ENCODE data around the gene NRXN3.

Gene NRXN3

DNA sequence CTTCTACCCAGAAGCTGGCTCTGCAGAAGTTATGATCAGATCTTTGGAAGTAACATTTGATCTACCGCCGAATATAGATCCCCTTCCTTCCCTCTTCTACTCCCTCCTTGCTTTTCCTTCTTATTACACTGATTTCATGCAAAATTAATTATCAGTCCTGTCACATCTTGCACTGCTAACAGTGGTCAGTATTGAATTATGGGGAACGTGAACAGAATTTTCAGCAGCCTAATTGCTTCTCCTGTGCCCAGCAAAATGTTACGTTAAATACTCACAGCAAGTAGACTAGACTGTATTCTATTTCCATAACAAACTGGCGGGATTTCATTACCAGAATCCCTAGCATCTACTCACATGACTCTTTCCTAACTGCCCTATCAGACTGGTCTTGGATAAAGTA lies 1444.3 kb downstream of the NRXN3 start:
- H3K4me3 ChIP-seq (ENCODE audit: low read depth, low read length): no peak overlapping the region
- TF ChIP-seq, protein P1, sequence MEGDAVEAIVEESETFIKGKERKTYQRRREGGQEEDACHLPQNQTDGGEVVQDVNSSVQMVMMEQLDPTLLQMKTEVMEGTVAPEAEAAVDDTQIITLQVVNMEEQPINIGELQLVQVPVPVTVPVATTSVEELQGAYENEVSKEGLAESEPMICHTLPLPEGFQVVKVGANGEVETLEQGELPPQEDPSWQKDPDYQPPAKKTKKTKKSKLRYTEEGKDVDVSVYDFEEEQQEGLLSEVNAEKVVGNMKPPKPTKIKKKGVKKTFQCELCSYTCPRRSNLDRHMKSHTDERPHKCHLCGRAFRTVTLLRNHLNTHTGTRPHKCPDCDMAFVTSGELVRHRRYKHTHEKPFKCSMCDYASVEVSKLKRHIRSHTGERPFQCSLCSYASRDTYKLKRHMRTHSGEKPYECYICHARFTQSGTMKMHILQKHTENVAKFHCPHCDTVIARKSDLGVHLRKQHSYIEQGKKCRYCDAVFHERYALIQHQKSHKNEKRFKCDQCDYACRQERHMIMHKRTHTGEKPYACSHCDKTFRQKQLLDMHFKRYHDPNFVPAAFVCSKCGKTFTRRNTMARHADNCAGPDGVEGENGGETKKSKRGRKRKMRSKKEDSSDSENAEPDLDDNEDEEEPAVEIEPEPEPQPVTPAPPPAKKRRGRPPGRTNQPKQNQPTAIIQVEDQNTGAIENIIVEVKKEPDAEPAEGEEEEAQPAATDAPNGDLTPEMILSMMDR (IDR thresholded peaks at IDR 0.05; ENCODE audit: borderline replicate concordance, insufficient read depth, low read depth, low read length): no peak

DNA sequence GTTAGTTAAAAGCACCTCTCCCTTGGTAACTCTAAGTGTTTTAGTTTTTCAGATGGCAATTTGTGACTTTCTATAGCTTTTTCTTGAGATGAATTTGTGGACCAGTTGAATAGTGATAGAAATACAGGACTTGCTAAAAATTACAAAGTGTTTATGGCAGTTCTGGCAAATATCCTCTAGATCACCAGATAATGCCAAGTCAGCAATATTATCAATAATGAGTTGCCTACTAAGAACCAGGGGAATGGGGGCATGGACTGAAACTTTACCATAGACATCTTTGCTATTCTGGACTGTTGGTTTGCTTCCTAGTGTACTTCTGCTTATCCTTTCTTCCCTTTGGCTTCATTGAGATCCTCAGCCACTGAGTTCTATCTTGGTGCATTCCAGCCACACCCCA lies 1456.9 kb downstream of the NRXN3 start:
- no peak overlapping the region for H3K4me3 ChIP-seq (ENCODE audit: low read depth, low read length)

DNA sequence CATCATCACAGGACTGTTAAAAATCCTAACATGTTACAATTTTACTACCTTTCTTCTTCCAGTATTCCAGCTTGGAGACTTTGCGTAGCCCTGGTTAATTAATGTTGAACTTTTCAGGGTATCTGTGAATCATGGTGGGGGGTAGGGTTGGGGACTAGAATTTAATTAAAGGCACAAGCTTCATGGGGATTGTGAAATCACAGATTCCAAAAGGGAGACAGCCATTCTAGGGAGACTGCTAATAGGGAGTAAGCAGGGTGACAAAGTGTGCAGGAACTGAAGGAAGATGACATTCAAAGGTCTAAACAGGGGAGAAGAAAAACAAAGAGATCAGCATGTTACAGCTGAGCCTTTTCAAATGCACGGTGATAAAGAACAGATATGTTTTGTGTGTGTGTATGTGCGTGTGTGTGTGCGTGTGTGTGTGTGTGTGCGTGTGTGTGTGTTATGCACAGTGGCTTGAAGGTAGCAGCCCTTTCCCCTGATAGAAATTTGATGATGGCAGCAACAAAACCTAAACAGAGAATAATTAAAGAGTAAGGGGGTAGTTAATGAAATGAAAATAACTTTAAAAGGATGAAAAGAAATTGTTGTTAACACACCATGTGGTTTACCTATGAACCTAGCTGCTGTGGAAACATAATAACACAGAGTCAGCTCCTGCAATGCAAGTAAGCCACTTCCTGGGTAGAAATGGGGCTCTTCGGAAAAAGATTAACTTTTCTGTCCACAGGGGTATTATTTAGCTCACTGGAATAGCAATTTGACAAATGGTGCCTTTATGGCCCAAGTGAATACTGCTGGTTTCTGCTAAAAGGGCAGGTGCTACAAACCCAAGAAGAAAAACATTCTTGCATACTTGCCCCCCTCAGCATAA lies 1459.5 kb downstream of the NRXN3 start:
- no peak overlapping the region for H3K4me3 ChIP-seq (ENCODE audit: low read depth, low read length)
- TF ChIP-seq, protein P1 (IDR thresholded peaks at IDR 0.05; ENCODE audit: borderline replicate concordance, insufficient read depth, low read depth, low read length): no peak

More for the DNA sequence above, 1456.9 kb downstream of the NRXN3 start:
- TF ChIP-seq, protein P1 (IDR thresholded peaks at IDR 0.05; ENCODE audit: borderline replicate concordance, insufficient read depth, low read depth, low read length): no peak

DNA sequence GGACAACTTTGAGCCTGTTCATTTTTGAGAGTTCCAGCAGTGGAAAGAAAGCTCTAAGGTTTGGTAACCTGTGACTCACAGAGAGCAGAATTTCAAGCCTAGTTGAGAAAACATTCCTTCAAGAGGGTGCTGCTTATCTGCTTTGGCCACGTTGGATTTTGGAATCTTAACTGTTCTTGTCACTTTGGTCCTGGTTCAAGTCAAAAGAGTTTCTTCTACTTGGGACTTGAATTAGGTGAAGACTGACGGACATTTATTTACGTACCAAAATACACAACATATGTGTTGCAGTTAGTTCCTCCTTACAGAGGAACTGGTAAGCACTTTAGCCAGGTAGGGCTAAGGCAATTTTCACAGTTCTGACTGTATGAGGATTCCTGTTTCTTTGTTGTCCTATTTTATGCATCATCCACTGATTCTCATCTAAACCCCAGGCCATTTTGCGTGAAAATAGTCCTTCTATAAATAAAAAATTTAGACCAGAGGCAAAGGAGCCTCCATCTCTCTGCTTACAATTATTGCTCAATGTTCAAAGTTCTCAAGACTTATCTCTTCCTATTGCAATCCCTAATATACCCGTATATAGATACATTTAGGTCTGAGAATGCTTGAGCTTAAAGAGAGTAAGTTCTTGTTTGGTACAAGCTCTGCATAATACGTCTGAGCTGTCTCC lies 1460.3 kb downstream of the NRXN3 start:
- no peak overlapping the region for H3K4me3 ChIP-seq (ENCODE audit: low read depth, low read length)
- TF ChIP-seq, protein P1 (IDR thresholded peaks at IDR 0.05; ENCODE audit: borderline replicate concordance, insufficient read depth, low read depth, low read length): no peak

DNA sequence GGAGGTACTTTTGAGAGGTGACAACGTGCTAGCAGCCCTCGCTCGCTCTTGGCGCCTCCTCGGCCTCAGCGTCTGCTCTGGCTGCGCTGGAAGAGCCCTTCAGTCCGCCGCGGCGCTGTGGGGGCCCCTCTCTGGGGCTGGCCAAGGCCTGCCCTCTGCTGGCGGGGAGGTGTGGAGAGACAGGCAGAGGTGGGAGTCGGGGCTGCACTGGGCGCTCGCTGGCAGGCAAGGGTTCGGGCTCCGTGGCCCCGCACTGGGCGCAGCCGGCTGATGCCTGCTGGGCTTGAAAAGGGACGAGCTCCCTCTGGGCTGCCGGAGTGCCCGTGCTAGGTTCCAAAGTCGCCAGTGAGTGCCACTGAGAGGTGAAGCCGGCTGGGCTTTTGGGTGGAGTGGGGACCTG lies 1461.1 kb downstream of the NRXN3 start:
- H3K4me3 ChIP-seq (ENCODE audit: low read depth, low read length): no peak overlapping the region
- TF ChIP-seq, protein P1 (IDR thresholded peaks at IDR 0.05; ENCODE audit: borderline replicate concordance, insufficient read depth, low read depth, low read length): no peak

DNA sequence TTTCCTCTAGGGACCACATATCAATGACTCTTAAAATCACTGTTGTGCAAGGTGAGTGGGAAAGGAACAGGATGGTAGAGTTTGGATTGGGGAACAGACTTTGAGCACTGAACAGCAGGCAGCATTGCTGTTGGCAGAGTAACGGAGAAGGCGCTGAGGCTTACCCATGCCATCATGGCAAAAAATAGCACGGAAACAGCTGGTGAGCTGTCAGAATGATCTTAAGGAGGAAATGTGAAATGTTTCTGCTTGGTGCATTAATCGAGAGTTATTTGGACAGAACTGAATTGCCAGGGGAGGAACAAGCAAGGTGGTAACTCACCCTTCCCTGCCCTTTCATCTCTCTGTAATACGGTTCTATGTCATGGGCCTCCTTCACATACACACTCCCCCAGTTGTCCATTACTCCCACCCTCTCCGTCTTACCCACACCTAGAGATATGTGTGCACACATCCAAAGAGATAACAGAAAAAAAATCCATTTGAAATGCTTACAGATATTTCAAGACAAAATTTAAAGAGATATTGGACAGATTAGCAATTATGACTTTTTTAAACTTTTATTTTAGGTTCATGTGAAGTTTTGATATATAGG lies 1468.6 kb downstream of the NRXN3 start:
- TF ChIP-seq, protein P1 (IDR thresholded peaks at IDR 0.05; ENCODE audit: borderline replicate concordance, insufficient read depth, low read depth, low read length): no peak
- no peak overlapping the region for H3K4me3 ChIP-seq (ENCODE audit: low read depth, low read length)
